Measurements from ENCODE around the gene FAM83E.

DNA sequence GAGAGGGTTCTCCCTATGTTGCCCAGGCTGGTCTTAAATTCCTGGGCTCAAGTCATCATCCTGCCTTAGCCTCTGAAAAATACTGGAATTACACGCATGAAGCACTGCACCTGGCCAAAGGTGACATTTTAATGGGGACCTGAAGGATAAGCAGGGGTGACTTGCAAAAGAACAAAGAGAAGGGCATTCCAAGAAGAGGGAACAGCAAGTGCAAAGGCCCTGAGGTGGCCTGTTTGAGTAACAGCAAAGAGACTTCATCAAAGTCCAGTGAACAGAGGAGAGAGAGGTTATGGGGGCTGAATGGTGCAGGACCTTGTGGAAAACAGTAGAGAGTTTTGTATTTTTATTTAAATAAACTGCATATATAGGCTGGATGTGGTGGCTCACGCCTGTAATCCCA lies 27.0 kb upstream of the FAM83E start:
- TF ChIP-seq JUNB (IDR thresholded peaks at IDR 0.05) (no peak), EHMT2 (IDR thresholded peaks at IDR 0.05; ENCODE audit: low read depth) (no peak), CTCF (IDR thresholded peaks at IDR 0.05) (no peak)
